IMR-90 (cell line): ENCODE data around the gene NFATC1. TPM values are rescaled to one million over a fixed set of nuclear protein-coding genes. Genes with fewer than 3 reads are reported as not detected.

Experiments
- CTCF ChIP-seq: conservative IDR thresholded peaks from 2 replicates; pipeline ENCODE4 v1.5.1; 2012; ENCODE audit warnings: mild to moderate bottlenecking, low read depth, low read length, improper control_type of control experiment
- POLR2A ChIP-seq: IDR thresholded peaks from 2 replicates; pipeline ENCODE4 v1.6.1; 2012; ENCODE audit warnings: mild to moderate bottlenecking, low read depth, low read length
- polyA plus RNA-seq, 3 experiments: library from polyadenylated mRNA; depleted of rRNA; stranded (reverse); fragments of >200 nt; gene quantifications; 2 replicates each; pipeline ENCODE4 v1.2.3, GENCODE V29; 2012; ENCODE audit warnings: low replicate concordance in 1 of 3
- total RNA-seq: library from RNA; depleted of rRNA; stranded (reverse); fragments of >200 nt; gene quantifications from 2 replicates; pipeline ENCODE4 v1.2.3, GENCODE V29; 2012

The NFATC1 gene
- total and polyA plus RNA-seq, 2 of the 4 experiments (the other 2 are of a cell fraction) = 0.36 to 1.8 TPM

- TF ChIP-seq CTCF (no peak), POLR2A (no peak)
These were observed 15.2 kb downstream of the NFATC1 start (continued) for GRCh38 chr18:79410731-79411613.
